GM12872 (cell line): ENCODE measurements around the gene FAM114A1.

ENCODE experiments used
- TF ChIP-seq, protein P1 (sequence below): IDR thresholded peaks from 3 replicates; pipeline ENCODE4 v1.5.1; 2011; ENCODE audit warnings: low read depth, mild to moderate bottlenecking, low read length, moderate library complexity; ENCODE audit not compliant: insufficient read depth

The FAM114A1 gene

DNA sequence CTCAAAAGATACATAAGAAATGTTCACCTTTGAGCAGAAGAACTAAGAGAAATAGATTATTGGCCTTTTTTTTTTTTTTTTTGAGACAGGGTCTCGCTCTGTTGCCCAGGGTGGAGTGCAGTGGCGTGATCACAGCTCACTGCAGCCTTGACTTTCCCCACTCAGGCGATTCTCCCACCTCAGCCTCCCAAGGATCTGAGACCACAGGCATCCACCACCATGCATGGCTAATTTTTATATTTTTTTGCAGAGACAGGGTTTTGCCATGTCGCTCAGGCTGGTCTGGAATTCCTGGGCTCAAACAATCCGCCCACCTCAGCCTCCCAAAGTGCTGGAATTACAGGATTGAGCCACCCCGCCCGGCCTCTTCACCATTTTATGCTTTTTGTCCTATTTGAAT lies 8.1 kb upstream of the FAM114A1 start:
- TF ChIP-seq, protein P1, sequence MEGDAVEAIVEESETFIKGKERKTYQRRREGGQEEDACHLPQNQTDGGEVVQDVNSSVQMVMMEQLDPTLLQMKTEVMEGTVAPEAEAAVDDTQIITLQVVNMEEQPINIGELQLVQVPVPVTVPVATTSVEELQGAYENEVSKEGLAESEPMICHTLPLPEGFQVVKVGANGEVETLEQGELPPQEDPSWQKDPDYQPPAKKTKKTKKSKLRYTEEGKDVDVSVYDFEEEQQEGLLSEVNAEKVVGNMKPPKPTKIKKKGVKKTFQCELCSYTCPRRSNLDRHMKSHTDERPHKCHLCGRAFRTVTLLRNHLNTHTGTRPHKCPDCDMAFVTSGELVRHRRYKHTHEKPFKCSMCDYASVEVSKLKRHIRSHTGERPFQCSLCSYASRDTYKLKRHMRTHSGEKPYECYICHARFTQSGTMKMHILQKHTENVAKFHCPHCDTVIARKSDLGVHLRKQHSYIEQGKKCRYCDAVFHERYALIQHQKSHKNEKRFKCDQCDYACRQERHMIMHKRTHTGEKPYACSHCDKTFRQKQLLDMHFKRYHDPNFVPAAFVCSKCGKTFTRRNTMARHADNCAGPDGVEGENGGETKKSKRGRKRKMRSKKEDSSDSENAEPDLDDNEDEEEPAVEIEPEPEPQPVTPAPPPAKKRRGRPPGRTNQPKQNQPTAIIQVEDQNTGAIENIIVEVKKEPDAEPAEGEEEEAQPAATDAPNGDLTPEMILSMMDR = no peak

DNA sequence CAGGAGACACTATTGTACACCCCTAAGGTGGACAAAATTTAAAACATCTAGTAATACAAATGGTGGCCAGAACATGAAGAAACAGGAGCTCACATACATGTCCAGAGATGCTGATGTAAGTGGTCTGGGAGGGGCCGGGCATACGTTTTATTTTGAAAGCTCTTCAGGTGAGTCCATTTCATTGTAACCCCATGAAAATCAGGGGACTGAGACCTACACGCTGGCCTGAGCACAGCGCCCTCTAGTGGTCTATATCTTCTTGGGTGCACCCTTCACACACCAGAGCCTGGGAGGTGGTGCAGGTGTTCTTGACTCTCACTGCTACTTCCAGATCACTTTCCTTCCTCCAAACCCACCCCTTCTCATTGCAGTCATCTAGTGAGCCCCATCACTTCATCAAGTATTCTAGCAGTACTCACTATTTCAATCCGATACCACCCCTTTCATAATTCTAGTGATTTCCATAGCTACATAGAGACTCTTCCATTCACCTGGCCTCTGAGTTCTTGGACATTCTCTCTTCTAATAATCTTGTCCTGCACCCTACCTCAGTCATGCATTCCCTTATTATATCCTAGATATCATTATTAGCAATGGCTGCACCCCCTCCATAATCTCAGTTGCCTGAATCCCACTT lies 6.7 kb upstream of the FAM114A1 start:
- TF ChIP-seq, protein P1 = peak; percentile 95

DNA sequence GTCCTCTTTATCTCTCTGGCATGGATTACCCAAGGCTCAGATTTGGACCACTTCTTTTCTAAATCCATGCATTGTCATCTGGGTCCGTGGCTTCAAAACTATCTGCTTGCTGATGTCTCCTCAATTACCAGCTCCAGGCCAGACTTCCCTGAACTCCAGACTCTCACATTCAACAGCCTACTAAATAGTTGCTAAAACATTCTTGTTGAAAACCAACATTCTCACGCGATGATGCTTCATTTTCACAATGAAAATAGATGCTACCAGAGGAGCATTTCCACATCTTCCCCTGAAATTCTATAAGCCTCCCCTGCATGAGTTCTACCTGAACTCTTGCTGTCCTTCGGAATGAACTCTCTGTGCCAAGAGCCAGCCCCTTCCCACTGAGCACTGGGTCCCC lies 5.8 kb upstream of the FAM114A1 start:
- TF ChIP-seq, protein P1 = no peak

DNA sequence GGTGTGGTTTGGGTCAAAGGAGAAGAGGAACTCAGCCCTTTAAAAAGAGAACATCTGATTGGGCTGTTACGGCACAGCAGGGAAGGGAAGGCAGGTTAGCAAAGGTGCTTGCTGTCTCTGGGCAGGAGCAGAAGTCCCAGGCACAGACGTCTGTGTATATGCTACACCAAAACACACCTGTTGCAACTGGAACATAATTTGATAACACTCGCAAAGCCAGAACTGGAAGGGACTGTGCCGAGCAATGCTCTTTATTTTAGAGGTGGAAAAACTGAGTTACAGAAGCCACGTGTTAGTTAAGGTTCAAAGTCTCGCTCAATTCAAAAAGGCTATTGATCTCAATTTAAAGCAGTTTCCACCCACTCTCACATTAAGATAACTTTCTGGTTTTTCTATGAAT lies 2.2 kb upstream of the FAM114A1 start:
- TF ChIP-seq, protein P1 = no peak

DNA sequence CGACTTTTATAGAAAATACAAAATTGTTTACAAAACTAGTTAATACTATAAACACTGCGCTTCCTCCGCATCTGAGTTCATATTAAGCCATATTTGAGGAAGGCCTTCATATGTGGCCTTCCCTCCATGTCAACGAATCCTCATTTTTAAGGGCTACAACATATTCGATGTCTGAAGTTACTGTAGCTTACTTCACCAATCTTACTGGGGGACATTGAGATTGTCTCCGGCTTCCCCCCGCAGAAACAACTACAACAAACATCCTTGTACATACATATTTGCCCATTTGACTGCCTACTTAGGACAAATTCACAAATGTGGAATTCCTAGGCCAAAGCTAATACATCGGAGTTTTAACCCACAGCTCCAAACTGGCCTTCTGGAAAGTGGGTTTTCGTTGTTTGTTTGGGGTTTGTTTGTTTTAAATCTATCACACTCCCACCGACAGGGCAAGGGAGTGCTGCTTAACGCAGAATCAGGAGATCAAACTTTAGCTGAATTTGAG lies 581 bp upstream of the FAM114A1 start:
- TF ChIP-seq, protein P1 = no peak

DNA sequence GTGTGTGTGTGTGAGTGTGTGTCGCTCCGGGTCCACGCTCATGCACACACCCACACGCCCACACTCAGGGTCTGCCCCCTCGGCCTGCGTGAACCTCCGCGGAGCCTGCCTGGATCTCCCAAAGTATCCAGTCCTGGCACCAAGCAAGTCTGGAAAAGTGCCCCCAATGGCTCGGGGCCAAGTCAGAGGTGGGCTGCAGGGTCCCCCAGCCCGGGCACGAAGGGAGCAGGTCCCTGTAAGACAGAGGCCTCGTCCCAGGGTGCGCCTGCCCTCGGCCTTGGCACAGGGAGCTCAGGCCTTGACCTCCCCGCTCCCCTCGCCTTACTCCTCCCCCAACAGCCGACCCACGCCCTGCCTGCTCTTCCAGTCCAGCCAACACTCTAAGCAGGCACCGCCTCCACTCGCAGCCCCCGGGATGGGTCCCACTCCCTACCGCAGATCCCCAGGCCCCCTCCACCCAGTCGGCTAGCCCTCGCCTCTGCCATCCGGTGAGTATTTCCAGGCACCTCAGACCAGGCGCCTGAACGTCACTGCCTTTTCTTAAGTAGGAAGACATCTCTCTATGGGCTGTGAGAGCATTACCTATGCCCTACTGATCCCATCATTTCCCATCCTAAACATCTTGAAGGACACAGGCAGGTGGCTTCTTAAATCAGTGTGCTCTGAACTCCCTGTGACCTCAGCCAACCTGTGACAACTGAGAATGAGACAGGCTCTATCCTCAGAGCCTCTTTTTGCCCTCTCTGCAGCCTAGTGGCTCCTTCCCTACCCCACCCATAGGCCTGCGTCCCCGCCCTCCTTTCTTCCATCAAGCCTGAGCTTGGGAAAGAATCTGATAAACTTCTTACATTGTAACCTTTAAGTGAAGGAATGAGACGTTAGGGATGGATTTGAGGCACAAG lies 704 bp downstream of the FAM114A1 start:
- TF ChIP-seq, protein P1 = no peak

DNA sequence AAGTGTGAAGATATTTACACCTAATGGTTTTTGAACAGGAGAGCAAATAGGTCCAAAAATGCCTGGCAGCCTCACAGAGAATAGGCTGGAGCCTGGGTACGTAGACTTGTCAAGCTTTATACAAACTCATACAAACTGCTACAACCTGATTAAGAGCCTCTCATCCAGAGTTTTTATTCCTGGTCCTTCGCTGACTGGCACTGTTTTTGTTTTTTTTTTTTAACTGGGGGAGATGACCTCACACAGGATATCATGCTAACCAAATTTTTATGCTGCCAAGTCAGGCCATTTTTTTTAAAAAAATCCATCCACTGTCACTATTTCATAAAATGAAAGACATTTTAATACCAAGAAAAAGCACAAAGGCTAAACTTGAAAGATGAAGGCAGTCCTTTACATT lies 1.9 kb downstream of the FAM114A1 start:
- TF ChIP-seq, protein P1 = no peak
